Frontal cortex (tissue), 4 donors: ENCODE measurements around the gene GPR3. TPM values are rescaled to one million over a fixed set of nuclear protein-coding genes. Genes with fewer than 3 reads are reported as not detected.
"Not testable (repeated sequence)": the region's sequence is repeated elsewhere in the genome, so short reads cannot be mapped to it uniquely, and the experiment has no call there.

Source experiments
- DNase-seq, 2 donors: peaks; one replicate each; pipeline ENCODE4 v3.0.0; 2012; ENCODE audit warnings: low spot score in 2 of 2
- FAIRE-seq: peaks from 2 replicates; lab custom pipeline; 2012; peaks lifted over from hg19 to GRCh38; lab: Jason Lieb, UNC
- total RNA-seq: library from RNA; depleted of rRNA; stranded (reverse); fragments of >200 nt; gene quantifications from one replicate; pipeline ENCODE4 v1.2.3, GENCODE V29; 2014
- donor health status: control.
- donor health status: control.
- donor health status: control.

The GPR3 gene
- total RNA-seq, 1 donor from 2014 or later, result 0.41 TPM

DNA sequence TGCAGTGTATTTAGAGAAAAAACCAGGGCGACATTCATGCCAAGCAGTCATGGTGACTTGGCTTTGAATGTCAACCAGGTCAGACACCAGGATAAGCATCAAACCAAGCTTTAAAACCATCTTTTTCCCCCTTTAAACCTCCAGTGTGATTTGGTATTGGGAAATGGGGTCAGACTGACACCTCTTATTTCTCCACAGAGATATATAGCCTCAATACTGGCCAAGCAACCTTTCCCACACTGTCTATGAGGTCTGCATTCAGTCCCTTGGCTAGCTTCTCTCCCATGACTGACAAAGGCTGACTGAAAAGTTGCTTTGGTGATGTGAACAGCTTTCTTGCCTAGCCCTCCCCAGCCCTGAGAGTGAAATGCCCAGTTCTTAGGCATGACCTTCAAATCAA, 21.7 kb downstream of the GPR3 start:
- DNase-seq (no peak), FAIRE-seq (no peak)

DNA sequence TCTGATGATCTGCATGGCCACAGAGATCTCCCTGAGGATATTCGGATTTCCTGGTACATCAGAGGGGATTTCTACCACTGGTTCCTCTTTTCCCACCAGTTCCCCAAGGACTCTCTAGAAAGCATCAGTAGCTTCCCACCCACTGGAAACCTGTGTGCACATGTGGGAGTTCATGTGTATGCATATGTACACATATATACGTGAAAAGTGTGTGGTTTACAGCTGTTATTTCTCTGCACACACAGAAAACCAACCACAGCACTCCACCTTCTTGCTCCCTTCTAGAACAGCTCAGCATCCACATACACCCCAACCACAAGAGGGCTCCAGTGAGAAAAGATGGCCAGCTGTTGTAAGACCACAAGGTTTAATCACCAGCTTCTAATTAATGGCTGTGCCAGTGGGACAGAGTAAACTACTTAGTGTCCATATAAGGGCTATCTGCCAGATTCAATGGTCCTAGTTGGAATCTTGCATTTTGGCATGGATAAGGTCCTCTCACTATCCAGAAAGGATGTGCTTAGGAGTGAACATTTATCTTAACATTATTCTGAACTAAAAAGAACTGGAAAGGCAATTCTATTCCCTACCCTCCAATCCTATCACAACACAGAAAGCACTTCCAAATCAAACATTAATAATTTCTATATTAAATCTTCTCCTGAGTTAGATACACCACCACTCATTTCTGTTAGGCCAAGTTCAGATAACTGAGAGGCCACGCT, 24.1 kb downstream of the GPR3 start:
- FAIRE-seq (no peak), DNase-seq (no peak)

DNA sequence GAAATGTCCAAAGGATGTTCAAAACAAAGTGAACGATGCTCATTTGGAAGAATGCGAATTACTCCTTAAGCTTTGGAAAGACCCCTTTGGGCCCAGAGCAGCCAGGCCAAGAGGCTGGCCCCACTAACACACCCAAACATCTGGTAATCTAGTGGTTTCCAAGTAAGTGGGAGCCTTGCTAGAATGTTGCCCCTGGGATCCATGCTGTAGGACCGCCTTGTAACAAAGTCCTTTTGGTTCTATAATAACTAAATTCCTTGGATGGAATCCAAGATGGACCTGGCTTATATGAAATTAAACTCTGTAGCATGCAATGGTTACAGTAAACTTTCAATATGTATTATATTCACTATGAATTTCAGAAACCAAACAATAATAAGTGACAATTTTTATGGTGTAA, 25.3 kb downstream of the GPR3 start:
- FAIRE-seq, result no peak
- DNase-seq, result no peak

DNA sequence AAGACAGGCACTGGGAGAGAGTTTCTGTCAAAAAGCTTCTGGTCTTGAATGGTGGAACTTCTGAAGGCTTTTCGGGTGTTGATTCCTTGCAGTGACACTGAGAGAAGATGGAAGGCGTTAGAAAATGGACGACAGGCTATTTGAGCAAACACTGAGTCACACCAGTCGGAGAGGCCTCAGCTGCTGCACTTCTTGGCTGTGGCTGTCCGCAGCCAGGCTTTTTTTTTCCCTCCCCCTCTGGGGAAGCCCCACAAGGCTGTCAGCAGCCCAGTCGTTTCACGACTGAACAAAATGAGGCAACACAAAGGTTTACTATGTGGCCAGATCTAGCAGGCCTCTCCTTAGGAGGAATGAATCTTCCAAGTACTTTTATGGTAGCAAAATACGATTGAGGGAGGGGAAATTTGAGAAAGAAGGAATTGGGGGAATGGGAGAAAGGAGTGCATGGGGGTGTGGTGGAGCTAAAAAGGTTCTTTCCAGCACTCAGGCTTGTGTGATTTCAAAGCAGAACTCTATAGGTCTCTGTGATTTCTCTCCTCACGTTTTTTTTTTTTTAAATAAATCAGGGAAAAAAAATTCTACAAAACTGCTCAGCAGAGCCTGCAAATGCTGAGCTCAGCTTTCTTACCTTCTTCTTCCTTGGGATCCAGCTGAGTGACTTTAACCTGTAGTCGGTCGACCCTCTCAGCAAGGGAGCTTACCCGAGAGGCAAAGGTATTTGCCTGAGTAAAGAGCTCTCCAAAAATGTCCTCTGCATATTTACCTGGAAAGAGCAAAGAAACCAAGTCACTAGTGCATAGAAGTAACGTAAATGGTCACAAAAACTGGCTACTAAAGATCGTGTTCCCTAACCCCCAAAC, 26.1 kb downstream of the GPR3 start:
- no peak for FAIRE-seq
- peak in 1 of 2 donors; percentile 62 for DNase-seq

DNA sequence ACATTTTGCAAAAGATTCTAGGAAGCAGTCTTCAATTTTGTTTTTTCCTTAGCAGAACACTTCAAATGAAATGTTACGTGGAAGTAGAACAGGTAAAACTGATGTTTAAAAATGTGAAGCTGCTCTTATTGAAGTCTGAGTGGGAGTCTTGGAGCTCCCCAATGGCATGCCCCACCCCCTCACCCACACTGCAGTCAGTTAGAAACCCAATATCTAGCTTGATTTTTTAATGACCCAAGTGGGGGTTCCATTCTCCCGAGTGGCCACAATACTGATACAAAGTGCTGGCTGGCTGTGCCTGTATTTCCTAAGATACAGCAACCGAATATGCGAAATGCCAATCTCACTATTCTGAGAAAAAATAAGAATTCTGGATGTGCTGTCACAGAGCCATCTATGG, 31.3 kb downstream of the GPR3 start:
- DNase-seq (no peak), FAIRE-seq (no peak)

DNA sequence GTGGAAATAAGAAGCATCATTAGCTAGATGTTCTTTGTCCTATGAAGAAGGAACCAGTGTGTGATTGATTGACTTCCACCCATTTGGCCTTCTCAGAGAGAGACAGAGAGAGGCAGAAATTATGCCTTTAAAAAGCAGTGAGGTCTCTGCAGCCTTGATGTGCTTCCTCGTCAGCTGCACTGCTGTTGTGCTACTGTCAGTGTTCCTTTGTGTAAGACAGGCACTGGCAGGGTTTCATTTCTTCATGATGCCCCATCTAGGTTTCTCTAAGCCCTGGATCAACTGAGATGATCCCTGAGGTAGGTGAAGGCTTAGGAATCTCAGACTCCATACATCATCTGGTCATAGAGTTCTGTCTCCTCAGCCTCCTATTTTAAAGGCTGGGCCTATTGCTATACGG, 34.9 kb downstream of the GPR3 start:
- no peak for FAIRE-seq
- no peak for DNase-seq

DNA sequence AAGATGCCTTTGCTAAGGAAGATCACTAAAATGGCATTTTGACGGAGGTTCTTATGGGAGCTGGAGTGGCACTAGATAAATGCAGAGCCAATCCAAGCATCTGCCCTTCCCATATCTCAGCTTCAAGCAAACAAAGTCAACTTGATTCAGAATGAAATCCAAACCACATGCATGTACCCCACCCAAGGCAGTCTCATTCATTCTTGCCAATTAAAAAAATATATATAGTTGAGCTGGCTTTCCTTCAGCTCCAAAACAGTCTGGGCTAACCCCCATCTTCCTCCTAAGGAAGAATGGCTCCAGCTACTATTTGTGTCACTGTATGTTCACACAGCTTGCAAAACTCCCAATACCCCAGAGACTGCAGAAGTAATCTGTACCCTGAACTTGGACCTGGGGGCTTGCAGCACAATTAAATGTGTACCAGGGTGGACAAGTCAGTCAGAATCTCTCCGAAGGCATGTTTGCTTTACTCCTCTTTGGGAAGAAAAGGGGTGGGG, 35.4 kb downstream of the GPR3 start:
- DNase-seq (no peak), FAIRE-seq (no peak)

DNA sequence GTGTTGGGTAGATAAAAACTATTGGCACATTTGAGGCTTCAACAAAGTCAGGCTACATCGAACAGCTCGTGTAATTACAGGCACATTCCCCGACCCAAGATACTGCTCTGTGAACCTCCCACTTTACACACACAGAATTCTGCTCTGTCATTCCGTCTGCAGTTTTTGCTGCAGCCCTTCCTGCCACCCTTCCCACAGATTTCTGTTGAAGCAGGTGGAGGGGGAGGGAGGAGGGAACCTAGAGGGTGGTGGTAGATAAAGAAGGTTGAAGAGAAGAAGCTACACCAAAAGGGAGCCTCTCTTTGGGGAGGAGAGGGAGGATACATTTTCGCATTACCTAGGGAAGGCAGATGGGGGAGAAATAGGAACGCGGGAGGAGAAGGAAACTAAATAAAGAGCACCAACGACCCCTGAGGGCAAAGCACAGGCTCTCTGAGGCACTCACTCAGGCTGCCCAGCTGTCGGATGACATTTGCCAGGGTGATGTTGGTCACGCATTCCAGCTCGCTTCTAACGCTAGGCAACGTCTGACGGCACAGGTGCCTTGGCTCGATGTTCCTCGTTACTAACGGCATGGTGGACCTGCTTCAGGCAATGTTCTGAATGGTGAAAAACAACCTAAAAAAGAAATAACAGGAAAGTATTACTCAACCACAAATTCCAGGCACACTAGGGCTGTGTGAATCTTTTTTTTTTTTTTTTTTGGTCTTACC, 36.0 kb downstream of the GPR3 start:
- no peak for DNase-seq

DNA sequence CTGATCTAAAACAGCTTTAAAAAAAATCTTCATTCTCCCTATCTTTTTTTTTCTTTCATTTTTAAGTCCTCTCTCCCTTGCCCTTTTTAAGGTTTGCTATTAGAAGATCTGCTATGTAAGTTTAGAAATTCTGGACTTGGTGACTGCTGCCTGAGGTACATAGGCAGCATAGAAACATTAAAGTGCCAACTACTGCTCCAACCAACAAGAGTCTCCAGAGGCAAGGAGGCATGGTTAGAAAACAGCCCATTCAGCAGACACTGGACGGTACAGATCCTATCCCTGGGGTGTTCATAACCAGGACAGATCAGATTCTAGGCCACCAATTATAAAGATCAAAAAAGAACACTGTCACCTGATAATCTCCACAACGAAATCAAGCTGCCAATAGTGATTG, 36.6 kb downstream of the GPR3 start:
- FAIRE-seq, result no peak
- no peak for DNase-seq

More for the DNA sequence above, 36.0 kb downstream of the GPR3 start:
- no peak for FAIRE-seq

DNA sequence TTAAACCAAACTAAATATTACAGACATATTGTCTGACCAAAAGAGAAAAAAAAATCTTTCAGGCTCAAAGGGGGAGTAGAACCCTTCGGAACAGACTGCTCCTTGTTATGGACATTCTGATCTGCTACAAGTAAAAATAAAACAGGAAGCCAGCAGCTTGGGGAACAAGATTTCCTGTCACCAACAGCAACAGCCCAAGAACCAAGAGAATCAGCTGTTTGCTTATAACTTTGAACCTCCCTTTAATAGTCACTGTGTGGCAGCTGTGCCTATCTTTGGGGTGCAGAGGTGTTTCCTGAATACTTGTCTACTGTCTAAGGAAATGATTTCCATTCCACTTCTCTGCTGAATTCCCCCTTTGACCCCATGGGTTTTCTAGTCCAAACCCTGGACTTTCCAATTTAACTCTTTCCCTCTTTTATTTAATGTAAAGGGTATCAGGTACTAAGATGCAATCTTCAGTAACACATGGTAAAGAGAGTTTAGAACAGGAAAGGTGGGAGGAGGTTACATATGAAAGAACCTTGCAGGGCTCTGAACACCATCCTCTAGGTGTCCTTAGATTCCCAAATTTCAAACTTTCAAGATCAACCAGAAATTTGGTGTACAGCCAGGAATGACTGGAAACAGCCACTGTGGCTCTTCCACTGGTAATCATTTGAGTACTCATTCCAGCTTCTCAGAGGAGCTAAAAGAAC, 38.6 kb downstream of the GPR3 start:
- FAIRE-seq (no peak), DNase-seq (peak in 1 of 2 donors; percentile 40)

DNA sequence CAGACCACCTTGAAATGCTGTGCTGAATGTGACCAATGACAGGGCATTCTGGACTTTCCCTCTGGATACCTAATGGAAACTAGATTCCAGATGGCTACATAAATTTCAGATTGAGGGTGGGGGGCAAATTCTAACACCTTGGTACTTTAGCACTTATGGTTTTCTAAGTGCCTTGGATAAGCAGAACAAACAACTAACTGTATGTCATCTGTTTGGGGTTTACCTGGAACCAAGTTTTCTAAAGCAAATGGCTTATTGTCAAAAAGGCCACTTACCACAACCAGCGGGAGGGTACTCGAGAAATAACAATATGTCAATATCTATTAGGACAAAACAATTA, 39.1 kb downstream of the GPR3 start:
- DNase-seq, result no peak
- no peak for FAIRE-seq

DNA sequence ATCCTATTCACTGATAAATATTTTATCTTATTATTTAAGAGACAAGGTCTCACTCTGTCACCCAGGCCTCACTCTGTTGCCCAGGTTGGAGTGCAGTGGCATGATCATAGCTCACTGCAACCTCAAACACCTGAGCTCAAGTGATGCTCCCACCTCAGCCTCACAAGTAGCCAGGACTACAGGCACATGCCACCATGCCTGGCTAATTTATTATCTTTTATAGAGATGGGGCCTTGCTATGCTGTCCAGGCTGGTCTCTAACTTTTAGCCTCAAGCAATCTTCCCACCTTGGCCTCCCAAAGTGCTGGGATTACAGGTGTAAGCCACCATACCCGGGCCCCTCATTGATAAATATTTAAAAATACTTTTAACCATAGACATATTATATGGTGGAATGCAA, 40.3 kb downstream of the GPR3 start:
- not testable (repeated sequence) for DNase-seq, FAIRE-seq

DNA sequence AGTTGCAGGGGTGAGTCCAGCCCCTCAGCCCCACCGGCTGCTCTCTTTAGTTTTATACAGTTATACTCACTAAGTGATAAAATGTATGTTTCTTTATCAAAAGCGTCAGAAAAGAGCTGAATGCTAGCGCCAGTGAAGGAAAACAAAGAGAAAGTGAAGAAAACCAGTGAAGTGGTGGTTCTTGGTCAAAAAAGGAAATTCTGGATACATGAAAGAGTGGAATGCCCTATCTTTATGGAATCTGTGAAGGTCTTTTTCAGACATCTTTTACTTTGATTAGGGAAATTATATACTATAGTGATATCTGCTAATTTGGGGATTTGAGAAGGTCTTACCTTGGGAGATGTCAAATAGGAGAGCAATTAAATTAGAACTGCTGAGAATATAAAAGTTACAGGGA, 41.3 kb downstream of the GPR3 start:
- DNase-seq (no peak), FAIRE-seq (no peak)

DNA sequence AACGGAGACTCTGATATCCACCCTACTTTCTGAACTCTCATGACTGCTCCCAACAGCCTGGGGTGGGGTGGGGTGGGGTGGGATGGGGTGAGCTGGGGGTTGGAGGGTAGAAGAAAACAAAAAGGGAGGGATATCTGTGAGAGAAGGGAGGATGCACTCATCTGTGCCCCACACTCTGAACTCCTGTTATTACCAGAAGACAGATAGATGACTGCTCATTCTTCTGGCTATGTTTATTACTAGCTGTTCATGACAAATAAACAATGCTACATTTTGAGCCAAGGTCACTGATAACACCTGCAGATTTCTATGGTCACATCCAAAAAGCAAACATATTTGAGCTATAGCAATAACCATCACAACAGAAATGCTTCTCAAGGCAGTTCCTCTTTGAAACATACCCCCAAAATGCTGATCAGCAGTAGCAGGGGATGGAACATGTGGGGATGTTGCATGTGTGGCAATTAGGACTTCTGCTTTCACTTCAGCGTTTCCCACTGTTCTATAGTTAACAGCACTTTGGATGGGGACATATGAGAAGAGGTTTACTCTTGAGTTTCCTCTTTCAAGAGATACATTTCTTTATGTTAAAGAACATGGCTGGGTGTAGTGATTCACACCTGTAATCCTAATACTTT, 43.3 kb downstream of the GPR3 start:
- FAIRE-seq, result no peak
- no peak for DNase-seq

DNA sequence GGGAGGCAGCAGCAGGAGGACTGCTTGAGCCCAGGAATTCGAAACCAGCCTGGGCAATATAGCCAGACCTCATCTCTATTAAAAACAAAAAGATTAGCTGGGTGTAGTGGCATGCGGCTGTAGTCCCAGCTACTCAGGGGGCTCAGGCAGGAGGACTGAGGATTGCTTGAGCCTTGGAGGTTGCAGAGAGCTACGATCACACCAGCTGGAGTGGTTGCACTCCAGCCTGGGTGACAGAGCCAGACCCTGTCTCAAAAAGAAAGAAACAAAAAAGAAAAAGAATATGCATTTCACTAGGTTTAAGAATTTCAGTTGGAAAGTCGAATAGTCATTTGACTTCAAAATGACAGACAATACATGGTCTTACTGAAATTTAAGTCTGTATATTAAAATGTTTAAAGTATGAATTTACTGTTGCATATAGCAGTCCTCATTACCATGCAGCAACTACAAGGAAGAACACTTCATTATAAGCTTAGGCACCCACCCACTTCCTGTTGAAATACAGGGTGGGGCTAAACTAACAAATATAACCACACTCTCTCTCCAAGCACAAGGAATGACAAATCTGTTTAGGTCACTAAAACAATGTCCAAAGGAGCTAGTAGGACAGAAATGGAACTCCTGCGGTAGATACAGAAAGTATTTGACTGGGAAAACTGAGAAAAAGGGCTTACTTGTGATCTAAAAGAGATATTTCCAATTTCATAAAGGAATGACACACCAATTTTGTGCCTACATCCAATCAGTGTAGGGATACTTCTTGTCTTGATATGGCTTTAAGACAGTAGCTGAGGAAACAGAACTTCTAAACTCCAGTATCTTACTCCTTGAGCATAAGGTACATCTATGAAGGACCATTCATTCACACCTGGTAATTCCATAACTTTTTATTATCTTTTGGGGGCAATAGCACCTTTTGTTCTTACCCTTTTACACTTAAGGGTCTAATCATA, 44.1 kb downstream of the GPR3 start:
- FAIRE-seq (no peak), DNase-seq (peak in 1 of 2 donors; percentile 47)

DNA sequence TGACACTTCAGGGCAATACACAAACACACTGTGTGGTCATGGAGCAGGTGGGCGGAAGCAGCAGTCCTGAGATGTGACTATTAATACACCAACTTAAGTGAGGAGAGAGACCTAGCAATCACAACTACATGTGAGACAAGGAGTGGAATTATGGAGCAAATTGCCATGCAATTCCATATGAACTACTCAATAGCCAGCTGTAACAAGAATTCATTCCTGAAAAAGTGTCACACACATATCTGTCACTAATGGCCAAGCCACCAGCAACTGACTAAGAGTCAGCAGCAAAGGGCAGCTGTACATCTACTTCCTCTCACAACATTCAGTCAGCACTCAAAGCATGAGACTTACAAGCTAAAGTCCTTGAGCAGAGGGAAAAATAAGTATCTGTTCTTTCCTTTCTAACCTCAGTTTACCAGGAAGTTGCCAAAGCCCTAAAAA, 46.2 kb downstream of the GPR3 start:
- DNase-seq, result no peak
- FAIRE-seq, result no peak

DNA sequence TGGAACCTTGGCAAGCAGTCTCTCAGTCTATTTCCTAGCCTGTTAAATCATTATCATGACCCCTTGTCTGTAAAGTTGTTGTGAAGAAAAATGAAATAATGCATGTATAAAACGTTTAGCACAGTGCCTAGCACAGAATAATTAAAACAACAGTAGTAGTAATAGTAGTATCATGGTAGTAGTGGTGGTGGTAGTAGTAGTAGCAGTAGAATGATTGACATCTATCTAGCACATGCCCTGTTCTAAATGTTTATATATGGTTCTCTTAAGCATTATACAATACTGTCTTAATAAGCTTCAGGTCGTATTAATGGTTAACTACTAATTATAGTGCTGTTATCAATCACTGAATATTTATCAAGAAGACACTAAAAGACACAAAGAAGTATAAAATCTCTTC, 46.7 kb downstream of the GPR3 start:
- FAIRE-seq, result no peak
- no peak for DNase-seq

DNA sequence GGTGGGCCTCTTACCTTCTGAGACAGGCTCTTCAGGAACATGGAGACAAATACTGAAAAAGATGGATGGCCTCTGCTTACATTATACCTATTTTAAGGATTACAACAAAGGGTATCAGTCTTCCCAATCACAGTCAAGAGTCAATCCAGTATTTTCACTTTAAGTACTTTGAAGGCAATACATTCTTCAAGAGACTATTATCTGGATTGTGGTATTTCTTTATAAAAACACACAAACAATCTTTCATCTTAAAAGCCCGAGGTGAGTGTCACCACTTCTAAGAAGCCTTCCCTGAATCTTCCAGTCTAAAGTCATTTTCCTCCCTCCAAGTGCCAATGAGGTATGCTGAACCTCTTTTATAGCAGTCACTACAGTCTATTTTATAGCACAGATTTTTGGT, 52.2 kb downstream of the GPR3 start:
- DNase-seq, result no peak
- no peak for FAIRE-seq
